Activated naive CD4-positive, alpha-beta T cell (primary cell): Measurements from ENCODE around the gene IFI6.
"Not testable (repeated sequence)": the region's sequence is repeated elsewhere in the genome, so short reads cannot be mapped to it uniquely, and the experiment has no call there.

Experiments
- DNase-seq, 4 experiments: peaks; one replicate each; lab custom pipeline; 2025; lab: John Stamatoyannopoulos, UW

The IFI6 gene

GRCh38 chr1:27628712-27629111, 43.3 kb downstream of the IFI6 start:
- DNase-seq, result no peak

GRCh38 chr1:27627733-27628132, 44.3 kb downstream of the IFI6 start:
- not testable (repeated sequence) for DNase-seq

DNA sequence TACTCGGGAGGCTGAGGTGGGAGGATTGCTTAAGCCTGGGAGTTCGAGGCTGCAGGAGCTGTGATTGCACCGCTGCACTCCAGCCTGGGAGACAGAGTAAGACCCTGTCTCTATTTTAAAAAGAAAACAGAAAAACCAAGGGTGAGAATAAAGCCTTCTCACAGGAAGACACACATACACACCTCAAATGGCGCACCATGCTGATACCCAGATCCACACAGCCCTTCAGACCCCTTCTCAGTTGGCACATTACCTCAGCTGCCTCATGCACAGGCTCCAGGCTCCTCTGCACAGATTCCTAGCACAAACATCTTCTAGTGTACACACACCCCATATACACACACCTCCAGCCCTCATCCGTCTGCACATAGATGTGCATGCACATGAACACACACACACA, 44.9 kb downstream of the IFI6 start:
- no peak for DNase-seq

- no peak for DNase-seq
These were observed 45.7 kb downstream of the IFI6 start for GRCh38 chr1:27626031-27626935.

- DNase-seq, result no peak
These were observed 47.4 kb downstream of the IFI6 start for GRCh38 chr1:27624467-27625178.

DNA sequence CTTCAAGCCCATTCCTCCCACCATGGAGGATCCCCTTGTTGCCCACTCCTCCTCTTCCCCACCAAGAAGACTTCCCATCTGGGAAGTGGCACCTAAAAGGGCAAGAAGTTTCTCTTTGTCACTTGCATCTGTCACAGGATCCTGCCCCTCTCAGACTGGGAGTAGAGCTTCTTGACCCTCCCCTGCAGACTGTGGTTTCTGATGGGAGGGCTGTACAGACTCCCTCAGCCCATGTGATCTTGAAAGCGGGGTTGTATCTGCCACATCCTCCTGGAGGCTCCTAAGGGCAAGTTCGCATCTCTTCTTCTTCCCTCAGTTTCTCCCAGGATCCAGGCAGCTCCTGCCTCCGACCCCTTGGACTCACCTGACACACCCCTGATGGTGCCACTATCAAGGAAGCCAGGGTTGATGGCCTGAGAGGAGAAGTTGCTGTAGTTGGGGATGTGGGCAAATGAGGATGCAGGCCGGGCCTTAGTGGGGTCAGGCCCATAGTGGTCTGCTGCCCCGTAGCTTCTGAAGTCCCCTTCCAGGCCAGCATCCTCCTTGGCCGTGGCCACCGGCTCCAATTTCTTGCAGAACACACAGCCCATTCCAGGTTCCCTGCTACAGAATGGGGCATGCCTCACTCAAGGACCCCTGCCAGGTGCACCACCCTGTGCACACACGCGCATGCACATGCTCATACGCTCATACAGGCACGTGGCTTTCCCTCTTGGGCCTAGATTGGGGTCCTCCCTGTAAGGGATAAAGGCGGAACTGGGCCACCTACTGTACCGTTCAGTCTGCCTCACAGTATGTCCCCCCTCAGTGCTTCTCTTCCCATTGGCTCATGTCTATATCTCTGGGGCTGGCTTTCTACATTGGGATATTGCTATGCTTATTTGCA, 48.4 kb downstream of the IFI6 start:
- DNase-seq, result no peak

DNA sequence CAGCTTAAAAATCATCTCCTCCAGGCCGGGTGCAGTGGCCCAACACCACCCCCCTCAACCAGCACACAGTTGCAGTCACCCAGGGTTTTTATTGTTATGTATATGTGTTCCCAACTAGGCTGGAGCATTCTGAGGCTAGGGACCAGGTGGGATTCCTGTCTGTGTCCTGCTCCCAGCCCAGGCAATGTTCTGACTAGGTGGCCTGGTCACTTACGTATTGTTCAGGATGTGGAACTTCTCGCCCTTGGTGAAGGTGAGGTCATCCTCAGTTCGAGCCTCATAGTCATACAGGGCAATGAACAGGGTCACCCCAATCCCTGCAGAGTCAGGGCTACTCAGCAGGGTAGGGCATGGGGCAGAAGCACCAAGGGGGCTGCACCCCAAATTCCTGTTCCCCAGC, 49.2 kb downstream of the IFI6 start:
- no peak for DNase-seq

DNA sequence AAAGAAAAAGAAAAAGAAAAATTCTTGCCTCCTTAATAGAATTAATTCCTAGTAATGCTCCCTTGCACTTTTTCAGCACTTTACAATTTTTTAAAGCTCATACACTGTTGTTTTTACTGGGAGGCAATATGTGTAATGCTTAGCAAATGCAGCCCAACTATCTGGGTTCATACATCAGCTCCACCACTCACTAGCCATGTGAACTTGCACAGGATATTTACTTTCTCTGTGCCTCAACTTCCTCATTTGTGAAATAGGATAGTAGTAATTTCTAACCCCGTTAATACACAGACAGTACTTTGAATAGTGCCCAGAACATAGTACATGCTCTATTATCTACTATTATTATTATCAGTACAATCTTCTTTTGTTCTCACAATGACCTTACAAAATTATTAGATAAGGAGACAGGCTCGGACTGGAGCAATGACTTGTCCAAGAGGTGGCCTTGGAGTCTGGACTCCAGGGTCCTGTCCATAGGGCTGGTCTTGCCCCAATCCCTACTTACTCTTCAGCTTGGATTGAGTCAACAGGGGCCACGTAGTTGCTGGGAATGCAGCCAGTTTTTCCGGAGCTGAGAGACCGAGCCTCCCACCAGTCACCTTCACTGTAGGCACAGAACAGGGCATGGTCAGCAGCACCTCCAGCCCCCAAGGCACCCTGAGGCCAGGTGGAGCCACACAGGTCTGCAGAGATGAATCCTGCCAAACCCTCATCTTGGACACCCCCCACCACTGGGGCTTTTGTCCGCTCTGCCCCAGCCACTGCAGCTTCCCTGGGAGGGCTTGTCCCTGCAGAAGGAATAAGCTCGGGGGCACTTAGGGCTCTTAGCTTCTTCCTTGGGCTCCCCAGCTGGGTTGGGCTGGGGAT, 50.7 kb downstream of the IFI6 start:
- no peak for DNase-seq

DNA sequence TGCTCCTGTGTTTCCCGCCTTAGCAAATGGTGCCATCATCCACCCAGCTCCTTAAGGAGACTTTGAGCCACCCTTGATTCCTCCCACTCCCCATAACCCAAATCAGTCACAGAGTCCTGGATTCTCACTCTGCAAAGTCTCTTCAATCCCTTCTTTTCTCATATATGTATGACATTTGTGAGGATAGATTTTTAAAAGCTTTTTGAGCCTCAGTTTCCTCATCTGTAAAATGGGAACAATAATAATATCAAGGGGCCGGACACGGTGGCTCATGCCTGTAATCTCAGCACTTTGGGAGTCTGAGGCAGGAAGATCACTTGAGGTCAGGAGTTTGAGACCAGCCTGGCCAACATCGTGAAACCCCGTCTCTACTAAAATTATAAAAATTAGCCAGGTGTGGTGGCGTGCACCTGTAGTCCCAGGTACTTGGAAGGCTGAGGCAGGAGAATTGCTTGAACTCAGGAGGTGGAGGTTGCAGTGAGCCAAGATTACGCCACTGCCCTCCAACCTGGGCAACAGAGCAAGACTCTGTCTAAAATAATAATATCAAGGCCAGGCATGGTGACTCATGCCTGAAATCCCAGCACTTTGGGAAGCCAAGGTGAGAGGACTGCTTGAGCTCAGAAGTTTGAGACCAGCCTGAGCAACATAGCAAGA, 52.1 kb downstream of the IFI6 start:
- not testable (repeated sequence) for DNase-seq

DNA sequence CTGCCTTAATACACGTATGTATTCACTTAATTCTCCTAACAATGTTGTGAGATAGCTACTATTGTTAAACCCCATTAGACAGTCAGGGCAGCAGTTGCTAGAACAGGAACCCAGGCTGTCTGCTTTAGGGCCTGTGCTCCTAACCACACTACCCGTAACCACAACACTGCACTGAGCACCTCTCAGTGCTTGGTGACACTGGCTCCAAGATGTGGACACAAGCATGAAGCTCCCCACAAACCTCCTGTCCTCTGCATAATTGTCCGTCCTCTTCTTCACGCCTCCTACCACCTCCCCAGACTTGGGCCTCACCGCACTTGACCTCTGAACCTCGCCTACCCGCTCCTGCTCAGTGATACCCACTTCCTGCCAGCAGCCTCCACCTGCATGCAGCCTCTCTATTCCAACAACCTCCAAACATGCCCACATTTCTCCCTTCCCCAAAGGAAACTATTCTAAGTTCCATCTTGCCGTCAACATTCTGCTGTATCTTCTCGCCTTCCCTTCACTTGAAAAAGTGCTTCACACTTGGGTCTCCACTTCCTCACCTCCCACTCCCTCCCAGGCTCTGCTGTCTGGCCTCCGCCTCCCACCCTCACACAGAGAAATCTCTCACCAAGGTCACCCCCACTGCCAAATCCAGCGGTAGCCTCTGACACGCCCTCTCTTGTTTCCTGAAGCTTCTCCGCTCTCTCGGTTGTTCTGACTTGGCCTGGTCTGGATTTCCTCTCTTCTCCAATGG, 53.5 kb downstream of the IFI6 start:
- peak in 2 of 4 experiments; percentile 13 to 27 for DNase-seq

DNA sequence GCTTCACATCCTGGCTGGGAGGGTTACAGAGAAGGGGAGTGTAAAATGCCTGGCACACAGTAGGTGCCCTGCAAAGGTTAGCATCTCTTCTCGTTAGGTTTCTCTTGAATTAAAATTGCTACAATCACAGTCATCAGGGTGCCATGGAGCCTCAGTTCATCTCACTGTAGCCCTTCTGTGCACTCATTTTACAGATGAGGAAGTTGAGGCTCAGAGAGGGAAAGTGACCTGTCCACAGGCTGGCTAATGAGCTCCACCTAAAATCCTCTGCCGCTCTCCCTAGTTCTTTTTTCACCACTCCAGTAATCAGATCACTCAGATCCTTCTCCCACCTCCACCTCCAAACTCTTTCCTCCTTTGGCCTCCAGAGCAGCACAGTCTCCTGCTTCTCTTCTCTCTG, 54.6 kb downstream of the IFI6 start:
- no peak for DNase-seq

GRCh38 chr1:27616441-27616840, 55.6 kb downstream of the IFI6 start:
- DNase-seq, result no peak
